Suprapubic skin (tissue), 4 donors: ENCODE measurements around the gene RECK.

ENCODE experiments used
- CTCF ChIP-seq, 2 donors: fragments of 200-600 bp in 1 of 2; fragments of 450-650 bp in 1 of 2; sonication (generic) in 1 of 2; IDR thresholded peaks; one replicate each; pipeline ENCODE4 v1.5.1; 2016 to 2019; ENCODE audit warnings: antibody characterized with exemption in 2 of 2, mild to moderate bottlenecking in 1 of 2, moderate library complexity in 1 of 2
- EP300 ChIP-seq: sonication (generic); formaldehyde crosslinking; IDR thresholded peaks from one replicate; pipeline ENCODE4 v1.6.1; 2017; ENCODE audit warnings: antibody characterized with exemption
- POLR2A ChIP-seq, 2 donors: fragments of 450-650 bp; IDR thresholded peaks; one replicate each; pipeline ENCODE4 v1.6.1; 2017; ENCODE audit warnings: antibody characterized with exemption in 2 of 2, mild to moderate bottlenecking in 2 of 2, moderate library complexity in 2 of 2
- POLR2AphosphoS5 ChIP-seq, 3 donors: sonication (generic); formaldehyde crosslinking; IDR thresholded peaks; one replicate each; pipeline ENCODE4 v1.6.1; 2017; ENCODE audit warnings: antibody characterized with exemption in 3 of 3

GRCh38 chr9:36162211-36162738, 125.6 kb downstream of the RECK start:
- TF ChIP-seq CTCF (IDR thresholded peaks at IDR 0.05) = no peak
- no peak for TF ChIP-seq POLR2A (IDR thresholded peaks at IDR 0.05)
- no peak for TF ChIP-seq POLR2AphosphoS5 (IDR thresholded peaks at IDR 0.05)
- TF ChIP-seq EP300 = no peak
